IPS-20b (cell line): ENCODE results near the gene LOXL1.
A peak's percentile ranks its signal among the peaks of the same experiment; 100 is the strongest.

Experiments
- H3K27ac ChIP-seq: one replicate; pipeline ENCODE4 v1.5.1; 2013; ENCODE audit warnings: low read length
- H3K27me3 ChIP-seq: 2 replicates; pipeline ENCODE4 v1.6.1; 2013; ENCODE audit warnings: mild to moderate bottlenecking, low read length, inconsistent platforms; ENCODE audit not compliant: insufficient read depth
- H3K36me3 ChIP-seq: 2 replicates; pipeline ENCODE4 v1.6.1; 2013; ENCODE audit warnings: low read depth, mild to moderate bottlenecking, inconsistent platforms, low read length, moderate library complexity; ENCODE audit not compliant: insufficient read depth
- H3K4me1 ChIP-seq: 2 replicates; pipeline ENCODE4 v1.6.1; 2013; ENCODE audit warnings: mild to moderate bottlenecking, control low read depth, inconsistent platforms, low read length, moderate library complexity; ENCODE audit not compliant: insufficient read depth
- H3K4me3 ChIP-seq: 2 replicates; pipeline ENCODE4 v1.5.1; 2013; ENCODE audit warnings: mild to moderate bottlenecking, low read length, inconsistent platforms
- H3K9ac ChIP-seq: 2 replicates; pipeline ENCODE4 v1.6.1; 2013; ENCODE audit warnings: low read depth, mild to moderate bottlenecking, inconsistent platforms, low read length, moderate library complexity
- H3K9me3 ChIP-seq: 2 replicates; pipeline ENCODE4 v1.6.1; 2013; ENCODE audit warnings: mild to moderate bottlenecking, low read depth, low read length, inconsistent platforms; ENCODE audit not compliant: insufficient read depth

Gene LOXL1

GRCh38 chr15:73918784-73919183, 7.5 kb upstream of the LOXL1 start:
- H3K4me3 ChIP-seq, result no peak overlapping the region
- H3K4me1 ChIP-seq, result peaks cover 23% of the 10 kb centered on the region
- no peak overlapping the region for H3K9ac ChIP-seq
- peaks cover 10% of the 10 kb centered on the region; the same call in 1 of the 2 replicates for H3K9me3 ChIP-seq
- H3K36me3 ChIP-seq, result peaks cover 5% of the 10 kb centered on the region; the same call in 1 of the 2 replicates
- no peaks in the 10 kb centered on the region; the same call in 1 of the 2 replicates for H3K27me3 ChIP-seq
- no peak overlapping the region for H3K27ac ChIP-seq

- H3K9ac ChIP-seq, result no peak overlapping the region
- no peak overlapping the region for H3K4me3 ChIP-seq
- peaks cover 2% of the 10 kb centered on the region; the same call in 1 of the 2 replicates for H3K27me3 ChIP-seq
- H3K9me3 ChIP-seq, result peaks cover 10% of the 10 kb centered on the region; the same call in 1 of the 2 replicates
- no peak overlapping the region for H3K27ac ChIP-seq
- H3K36me3 ChIP-seq, result peaks cover 5% of the 10 kb centered on the region; the same call in 1 of the 2 replicates
- H3K4me1 ChIP-seq, result peaks cover 32% of the 10 kb centered on the region
These were observed 6.6 kb upstream of the LOXL1 start for GRCh38 chr15:73919706-73920105.

GRCh38 chr15:73921254-73921925, 4.9 kb upstream of the LOXL1 start:
- Histone ChIP-seq H3K4me1 (peaks cover 38% of the 10 kb centered on the region), H3K9ac (no peak overlapping the region; the same call in 1 of the 2 replicates), H3K27ac (no peak overlapping the region)

GRCh38 chr15:73922186-73923151, 3.8 kb upstream of the LOXL1 start:
- H3K27ac ChIP-seq, result peak overlapping the region; percentile 66
- peaks cover 5% of the 10 kb centered on the region; the same call in 1 of the 2 replicates for H3K36me3 ChIP-seq
- H3K27me3 ChIP-seq, result peaks cover 20% of the 10 kb centered on the region; the same call in 1 of the 2 replicates
- peak overlapping the region; percentile 51; the same call in 1 of the 2 replicates for H3K9ac ChIP-seq
- H3K9me3 ChIP-seq, result peaks cover 10% of the 10 kb centered on the region; the same call in 1 of the 2 replicates
- H3K4me3 ChIP-seq, result peak overlapping the region; percentile 52; the same call in 1 of the 2 replicates
- peaks cover 38% of the 10 kb centered on the region for H3K4me1 ChIP-seq

More at GRCh38 chr15:73921254-73921925, 4.9 kb upstream of the LOXL1 start:
- Histone ChIP-seq H3K9me3 (peaks cover 10% of the 10 kb centered on the region; the same call in 1 of the 2 replicates), H3K36me3 (peaks cover 5% of the 10 kb centered on the region; the same call in 1 of the 2 replicates), H3K27me3 (peaks cover 14% of the 10 kb centered on the region; the same call in 1 of the 2 replicates), H3K4me3 (no peak overlapping the region)

DNA sequence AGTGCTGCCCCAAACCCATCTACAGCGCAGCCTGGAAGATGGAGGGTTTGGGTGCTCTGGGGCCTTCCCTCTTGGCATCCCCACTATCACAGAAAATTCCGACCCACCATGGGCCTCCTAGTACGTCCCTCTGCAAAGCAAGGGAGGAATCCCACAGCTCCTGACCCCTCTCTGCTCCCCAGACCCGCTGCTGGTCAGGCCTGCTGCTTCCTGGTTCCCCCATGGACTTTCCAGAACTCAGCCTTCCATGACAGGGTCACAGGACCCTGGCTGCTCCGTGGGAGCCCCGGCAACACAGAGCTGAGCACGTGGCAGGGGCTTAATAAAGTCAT, 3.1 kb upstream of the LOXL1 start:
- peaks cover 41% of the 10 kb centered on the region for H3K4me1 ChIP-seq

DNA sequence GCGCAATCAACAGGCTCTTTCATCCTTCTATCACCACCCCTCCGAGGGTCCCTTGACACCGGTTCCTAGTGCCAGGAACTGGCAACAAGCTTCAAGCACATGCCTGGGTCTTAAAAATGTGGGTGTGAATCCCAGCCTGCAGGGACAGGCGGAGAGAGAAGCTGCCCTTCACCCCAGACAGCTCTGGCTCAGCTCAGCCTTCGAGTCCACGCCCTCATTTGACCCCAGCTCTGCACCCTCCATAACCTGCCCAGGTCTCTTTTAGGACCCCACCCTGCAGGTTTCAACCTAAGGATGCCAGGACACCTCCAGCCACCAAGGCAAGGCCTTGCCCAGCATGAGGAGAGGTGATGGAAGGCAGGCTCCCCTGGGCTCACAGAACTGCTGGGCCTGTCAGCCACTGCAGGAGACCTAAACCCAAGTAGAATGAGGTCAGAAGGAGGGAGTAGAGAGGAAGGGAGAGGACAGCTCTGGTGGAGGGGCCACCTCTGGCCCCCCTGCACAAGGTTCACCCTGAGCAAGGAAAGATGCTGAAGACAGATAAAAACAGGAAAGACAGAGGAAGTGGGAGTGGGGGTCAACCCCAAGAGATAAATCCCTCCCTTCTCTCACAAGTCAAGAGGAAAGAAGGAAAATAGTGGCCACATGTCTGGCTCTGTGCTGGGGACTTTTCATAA, 2.6 kb upstream of the LOXL1 start:
- H3K27ac ChIP-seq, result no peak overlapping the region
- H3K9ac ChIP-seq, result peak overlapping the region; percentile 51; the same call in 1 of the 2 replicates
- peaks cover 4% of the 10 kb centered on the region; the same call in 1 of the 2 replicates for H3K9me3 ChIP-seq
- peak overlapping the region; percentile 52; the same call in 1 of the 2 replicates for H3K4me3 ChIP-seq
- H3K4me1 ChIP-seq, result peaks cover 42% of the 10 kb centered on the region
- H3K27me3 ChIP-seq, result peaks cover 28% of the 10 kb centered on the region; the same call in 1 of the 2 replicates
- H3K36me3 ChIP-seq, result no peaks in the 10 kb centered on the region

More for the DNA sequence above, 3.1 kb upstream of the LOXL1 start:
- Histone ChIP-seq H3K27me3 (peaks cover 23% of the 10 kb centered on the region; the same call in 1 of the 2 replicates), H3K9me3 (peaks cover 9% of the 10 kb centered on the region; the same call in 1 of the 2 replicates), H3K4me3 (peak overlapping the region; percentile 52; the same call in 1 of the 2 replicates), H3K36me3 (peaks cover 3% of the 10 kb centered on the region; the same call in 1 of the 2 replicates), H3K27ac (peak overlapping the region; percentile 66), H3K9ac (peak overlapping the region; percentile 51; the same call in 1 of the 2 replicates)

GRCh38 chr15:73924171-73924921, 1.9 kb upstream of the LOXL1 start:
- no peak overlapping the region for H3K27ac ChIP-seq
- 0 out of 2 replicates have a peak overlapping the region, but pooled peaks have one; percentile 21 for H3K4me3 ChIP-seq
- no peaks in the 10 kb centered on the region for H3K36me3 ChIP-seq
- H3K9me3 ChIP-seq, result no peaks in the 10 kb centered on the region
- peaks cover 30% of the 10 kb centered on the region; the same call in 1 of the 2 replicates for H3K27me3 ChIP-seq
- peaks cover 42% of the 10 kb centered on the region for H3K4me1 ChIP-seq
- no peak overlapping the region for H3K9ac ChIP-seq

DNA sequence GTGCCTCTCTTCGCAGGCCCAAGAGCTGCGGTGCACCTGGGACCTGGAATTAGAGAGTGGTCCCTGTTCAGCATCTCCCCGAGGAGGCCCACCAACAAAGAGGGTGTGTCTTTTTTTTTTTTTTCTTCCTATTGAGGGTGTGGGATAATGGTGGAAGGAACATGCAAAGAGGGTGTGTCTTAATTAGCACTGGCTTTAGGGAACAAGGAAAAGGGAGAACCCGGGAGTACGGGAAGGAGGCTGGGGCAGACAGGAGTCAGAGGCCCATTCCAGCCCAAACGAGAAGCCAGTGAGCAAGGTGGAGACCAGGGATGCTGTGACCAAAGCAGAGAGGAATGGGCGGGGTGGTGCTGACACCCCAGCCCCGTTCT, 429 bp upstream of the LOXL1 start:
- Histone ChIP-seq H3K9ac (no peak overlapping the region), H3K36me3 (no peaks in the 10 kb centered on the region), H3K9me3 (no peaks in the 10 kb centered on the region), H3K27me3 (peaks cover 30% of the 10 kb centered on the region; the same call in 1 of the 2 replicates), H3K4me3 (peak overlapping the region; percentile 75; the same call in 1 of the 2 replicates), H3K27ac (no peak overlapping the region), H3K4me1 (peaks cover 42% of the 10 kb centered on the region)

DNA sequence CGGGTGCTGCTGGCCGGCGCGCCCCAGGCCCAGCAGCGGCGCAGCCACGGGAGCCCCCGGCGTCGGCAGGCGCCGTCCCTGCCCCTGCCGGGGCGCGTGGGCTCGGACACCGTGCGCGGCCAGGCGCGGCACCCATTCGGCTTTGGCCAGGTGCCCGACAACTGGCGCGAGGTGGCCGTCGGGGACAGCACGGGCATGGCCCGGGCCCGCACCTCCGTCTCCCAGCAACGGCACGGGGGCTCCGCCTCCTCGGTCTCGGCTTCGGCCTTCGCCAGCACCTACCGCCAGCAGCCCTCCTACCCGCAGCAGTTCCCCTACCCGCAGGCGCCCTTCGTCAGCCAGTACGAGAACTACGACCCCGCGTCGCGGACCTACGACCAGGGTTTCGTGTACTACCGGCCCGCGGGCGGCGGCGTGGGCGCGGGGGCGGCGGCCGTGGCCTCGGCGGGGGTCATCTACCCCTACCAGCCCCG, 777 bp downstream of the LOXL1 start:
- peak overlapping the region; percentile 58; the same call in 1 of the 2 replicates for H3K9ac ChIP-seq

More for the DNA sequence above, 777 bp downstream of the LOXL1 start:
- H3K36me3 ChIP-seq, result no peaks in the 10 kb centered on the region
- peaks cover 37% of the 10 kb centered on the region for H3K4me1 ChIP-seq
- H3K27ac ChIP-seq, result no peak overlapping the region
- H3K9me3 ChIP-seq, result no peaks in the 10 kb centered on the region
- H3K27me3 ChIP-seq, result peaks cover 30% of the 10 kb centered on the region; the same call in 1 of the 2 replicates
- peak overlapping the region; percentile 75; the same call in 1 of the 2 replicates for H3K4me3 ChIP-seq
